Kidney (tissue), 14 donors: ENCODE results near the gene PLD5. TPM values are rescaled to one million over a fixed set of nuclear protein-coding genes. Genes with fewer than 3 reads are reported as not detected.

Source experiments
- DNase-seq, 5 donors: peaks; one replicate each; pipeline ENCODE4 v3.0.0-alpha.2; 2013 to 2020
- FAIRE-seq: peaks from 2 replicates; lab custom pipeline; 2012; peaks lifted over from hg19 to GRCh38; lab: Jason Lieb, UNC
- H3K27ac ChIP-seq, 2 donors: one replicate each; pipeline ENCODE4 v1.7.0; 2013; ENCODE audit warnings: low read depth in 2 of 2, low read length in 2 of 2, inconsistent platforms in 1 of 2
- H3K27me3 ChIP-seq: one replicate; pipeline ENCODE4 v1.7.1; 2013; ENCODE audit warnings: low read length, inconsistent platforms; ENCODE audit not compliant: control insufficient read depth, insufficient read depth
- H3K36me3 ChIP-seq, 3 donors: one replicate each; pipeline versions ENCODE4 v1.7.0 to v1.7.1; 2013; ENCODE audit warnings: low read length in 3 of 3, control low read depth in 1 of 3, inconsistent platforms in 1 of 3; ENCODE audit not compliant: insufficient read depth in 3 of 3, control insufficient read depth in 2 of 3
- H3K4me1 ChIP-seq, 3 donors: one replicate each; pipeline versions ENCODE4 v1.7.0 to v1.7.1; 2013; ENCODE audit warnings: low read length in 3 of 3, inconsistent platforms in 1 of 3, low read depth in 1 of 3; ENCODE audit not compliant: control insufficient read depth in 2 of 3, insufficient read depth in 2 of 3
- H3K4me3 ChIP-seq, 3 donors: one replicate each; pipeline versions ENCODE4 v1.7.0 to v1.8.1; 2013; ENCODE audit warnings: low read length in 3 of 3, control low read depth in 1 of 3, inconsistent platforms in 1 of 3
- H3K9ac ChIP-seq, 3 donors: one replicate each; pipeline versions ENCODE4 v1.7.0 to v1.7.1; 2013; ENCODE audit warnings: low read length in 3 of 3, control low read depth in 1 of 3, inconsistent platforms in 1 of 3
- H3K9me3 ChIP-seq, 3 donors: one replicate each; pipeline versions ENCODE4 v1.7.0 to v1.7.1; 2013; ENCODE audit warnings: low read length in 3 of 3, control low read depth in 1 of 3, inconsistent platforms in 1 of 3; ENCODE audit not compliant: control insufficient read depth in 2 of 3, insufficient read depth in 1 of 3
- intact Hi-C: fragments of 100-400 bp; cut with DNase I; formaldehyde crosslinking; loops from one replicate; pipeline ENCODE4 v1.11.1; 2022
- polyA plus RNA-seq: library from polyadenylated mRNA; stranded (reverse); fragments of 350-450 nt; fragmentation: Illumina TruSeq; extraction: RNeasy Lipid Tissue Mini Kit (QIAGEN cat#74804); gene quantifications from one replicate; pipeline ENCODE4 v1.2.3, GENCODE V29; 2014; ENCODE audit warnings: low read depth, low replicate concordance; ENCODE audit not compliant: insufficient read depth
- total RNA-seq: library from RNA; stranded (reverse); fragmentation: NEBNext Ultra II Directional; extraction: Animal tissue kit (Norgen Biotek cat#: 25700); gene quantifications from one replicate; pipeline ENCODE4 v1.2.1, GENCODE V29; 2021
- TF ChIP-seq, protein P1 (sequence below): IDR thresholded peaks from 3 replicates; pipeline ENCODE4 v1.5.1; 2012; ENCODE audit warnings: mild to moderate bottlenecking, moderate library complexity, borderline replicate concordance; ENCODE audit not compliant: insufficient read depth; ENCODE audit errors: extremely low read depth
- donor health status: control.
- donor health status: control.
- donor health status: control.
- donor health status: control.
- donor health status: control.
- donor health status: DM: yes; HTN: yes; CAD: no.
- donor health status: Normal renal cell carcinoma (clear cell type).

PLD5 gene
- total and polyA plus RNA-seq, 2 donors from 2014 or later = 0.24 to 0.47 TPM

GRCh38 chr1:242546849-242547729 is 22.6 kb upstream of the PLD5 start:
- no peak for DNase-seq
- Histone ChIP-seq H3K4me1 (no peaks in the 10 kb centered on the region), H3K4me3 (no peak overlapping the region), H3K36me3 (no peaks in the 10 kb centered on the region), H3K9ac (no peak overlapping the region), H3K27ac (no peak overlapping the region), H3K27me3 (no peaks in the 10 kb centered on the region), H3K9me3 (no peaks in the 10 kb centered on the region)
- intact Hi-C loops = no loop called here
- FAIRE-seq = no peak
- TF ChIP-seq, protein P1, sequence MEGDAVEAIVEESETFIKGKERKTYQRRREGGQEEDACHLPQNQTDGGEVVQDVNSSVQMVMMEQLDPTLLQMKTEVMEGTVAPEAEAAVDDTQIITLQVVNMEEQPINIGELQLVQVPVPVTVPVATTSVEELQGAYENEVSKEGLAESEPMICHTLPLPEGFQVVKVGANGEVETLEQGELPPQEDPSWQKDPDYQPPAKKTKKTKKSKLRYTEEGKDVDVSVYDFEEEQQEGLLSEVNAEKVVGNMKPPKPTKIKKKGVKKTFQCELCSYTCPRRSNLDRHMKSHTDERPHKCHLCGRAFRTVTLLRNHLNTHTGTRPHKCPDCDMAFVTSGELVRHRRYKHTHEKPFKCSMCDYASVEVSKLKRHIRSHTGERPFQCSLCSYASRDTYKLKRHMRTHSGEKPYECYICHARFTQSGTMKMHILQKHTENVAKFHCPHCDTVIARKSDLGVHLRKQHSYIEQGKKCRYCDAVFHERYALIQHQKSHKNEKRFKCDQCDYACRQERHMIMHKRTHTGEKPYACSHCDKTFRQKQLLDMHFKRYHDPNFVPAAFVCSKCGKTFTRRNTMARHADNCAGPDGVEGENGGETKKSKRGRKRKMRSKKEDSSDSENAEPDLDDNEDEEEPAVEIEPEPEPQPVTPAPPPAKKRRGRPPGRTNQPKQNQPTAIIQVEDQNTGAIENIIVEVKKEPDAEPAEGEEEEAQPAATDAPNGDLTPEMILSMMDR = no peak

- Histone ChIP-seq H3K27ac (no peak overlapping the region), H3K4me1 (no peaks in the 10 kb centered on the region), H3K27me3 (no peaks in the 10 kb centered on the region), H3K9ac (no peak overlapping the region), H3K36me3 (no peaks in the 10 kb centered on the region), H3K4me3 (no peak overlapping the region), H3K9me3 (no peaks in the 10 kb centered on the region)
- TF ChIP-seq, protein P1 = no peak
- FAIRE-seq (no peak), DNase-seq (no peak)
- intact Hi-C loops = no loop called here
These were observed 21.9 kb upstream of the PLD5 start for GRCh38 chr1:242546441-242546840.

- Histone ChIP-seq H3K27ac (no peak overlapping the region), H3K4me1 (no peaks in the 10 kb centered on the region), H3K9me3 (no peaks in the 10 kb centered on the region), H3K36me3 (no peaks in the 10 kb centered on the region), H3K4me3 (no peak overlapping the region), H3K9ac (no peak overlapping the region), H3K27me3 (no peaks in the 10 kb centered on the region)
- no peak for DNase-seq
- no peak for FAIRE-seq
- intact Hi-C loops = no loop called here
- TF ChIP-seq, protein P1 = no peak
These were observed 19.6 kb upstream of the PLD5 start for GRCh38 chr1:242544071-242544470.
